NCI-H2029 treated with DMSO at 0.1 percent for 48 hours (cell line): Measurements from ENCODE around the gene IL16.
"Not testable (repeated sequence)": the region's sequence is repeated elsewhere in the genome, so short reads cannot be mapped to it uniquely, and the experiment has no call there.

Experiments used
- DNase-seq: peaks from one replicate; lab custom pipeline; 2025; lab: John Stamatoyannopoulos, UW

The IL16 gene

DNA sequence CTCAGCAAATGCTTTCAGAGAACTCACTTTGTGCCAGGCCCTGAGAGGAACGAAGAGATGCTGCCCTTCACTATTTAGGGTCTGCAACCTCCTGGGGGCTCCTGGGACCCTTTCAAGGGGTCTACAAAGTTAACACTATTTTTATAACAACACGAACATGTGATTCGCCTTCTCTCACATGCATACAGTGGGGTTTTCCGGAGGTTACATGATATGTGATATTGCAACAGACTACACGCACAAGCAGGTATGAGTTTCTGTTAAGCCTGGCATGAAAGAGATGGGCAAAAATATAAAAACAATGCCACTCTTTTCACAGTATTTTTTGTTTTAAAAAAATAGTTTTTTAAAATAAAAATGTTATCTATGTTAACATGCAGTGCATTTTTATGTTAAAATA lies 117.0 kb downstream of the IL16 start:
- no peak for DNase-seq

DNA sequence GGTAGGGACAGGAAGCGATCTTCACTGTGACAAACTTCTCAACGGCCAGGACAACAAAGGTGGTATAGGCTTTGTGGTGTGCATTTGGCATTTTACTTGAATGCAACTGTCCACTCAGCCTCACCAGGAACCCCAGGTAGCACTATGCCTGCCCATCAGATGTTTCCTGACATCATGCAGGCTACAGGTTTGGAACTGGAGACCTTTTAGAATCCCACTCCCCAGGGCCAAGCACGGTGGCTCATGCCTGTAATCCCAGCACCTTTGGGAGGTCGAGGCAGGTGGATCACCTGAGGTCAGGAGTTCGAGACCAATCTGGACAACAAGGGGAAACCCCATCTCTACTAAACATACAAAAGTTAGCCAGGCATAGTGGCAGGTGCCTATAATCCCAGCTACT lies 117.7 kb downstream of the IL16 start:
- DNase-seq, result no peak

DNA sequence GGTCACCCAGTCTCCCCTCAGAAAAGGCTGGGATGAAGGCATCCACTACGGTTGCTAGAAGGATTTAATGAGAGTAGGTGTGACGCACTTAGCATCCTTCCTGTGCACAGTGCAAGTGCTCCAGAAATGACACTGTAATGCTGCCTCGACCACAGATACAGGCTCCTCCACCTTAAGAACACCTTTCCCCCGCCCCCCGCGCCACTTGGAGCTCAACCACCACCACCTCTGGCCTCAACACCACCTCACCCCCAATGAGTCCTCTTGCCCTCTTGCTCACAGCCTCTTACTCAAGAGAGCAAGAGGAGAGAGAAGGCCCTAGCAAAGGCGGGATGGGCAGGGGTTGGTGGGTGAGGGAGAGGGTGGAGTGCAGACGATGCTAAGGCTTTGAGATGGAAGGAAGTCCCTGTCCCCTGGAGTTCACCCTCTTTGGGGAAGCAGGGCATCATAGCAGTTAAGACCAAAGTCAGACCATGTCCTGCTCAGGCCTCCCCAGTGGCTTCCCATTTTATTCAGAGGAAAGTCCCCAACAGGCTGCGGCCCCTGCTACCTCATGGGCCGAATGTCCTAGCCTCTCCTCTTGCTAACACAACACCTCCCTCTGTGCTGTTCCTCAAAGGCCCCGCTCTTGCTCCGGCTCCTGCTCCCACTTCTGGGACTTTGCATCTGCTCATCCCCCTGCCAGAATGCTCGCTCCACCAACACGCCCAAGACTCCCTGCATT lies 118.9 kb downstream of the IL16 start:
- DNase-seq, result no peak

DNA sequence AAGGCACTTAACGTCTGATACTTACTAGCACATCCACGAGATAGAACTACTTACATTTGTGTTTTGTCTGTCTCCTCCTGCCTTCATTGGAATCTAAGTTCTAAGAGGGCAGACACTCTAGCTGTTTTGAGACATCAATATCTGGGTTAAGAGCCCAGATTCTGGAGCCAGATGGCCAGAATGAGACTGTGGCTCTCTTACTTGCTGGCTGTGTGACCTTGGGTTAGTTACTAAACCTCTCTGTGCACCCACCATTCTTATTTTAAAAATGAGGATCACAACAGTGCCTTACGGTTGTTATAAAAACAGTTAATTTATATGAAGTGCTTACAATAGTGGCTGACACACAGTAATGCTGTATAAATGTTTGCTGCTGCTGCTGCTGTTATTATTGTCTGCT lies 119.6 kb downstream of the IL16 start:
- DNase-seq, result no peak

DNA sequence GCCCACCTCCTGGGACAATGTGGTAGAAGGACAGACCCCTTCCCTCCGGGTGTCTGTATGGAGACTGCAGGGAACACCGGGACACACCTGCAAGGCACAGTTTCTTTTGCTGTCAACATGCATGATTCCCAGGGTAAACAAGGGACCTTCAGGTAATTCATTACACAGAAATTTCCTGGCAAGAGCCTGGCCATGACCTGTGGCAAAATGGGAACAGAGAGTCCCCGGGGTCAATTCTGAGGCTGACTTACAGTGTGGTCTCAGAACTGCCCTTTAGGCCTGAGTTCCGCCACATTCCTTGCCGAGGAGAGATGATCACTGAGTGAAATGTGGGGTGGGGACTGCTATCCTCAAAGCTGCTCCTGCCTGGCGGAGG lies 121.0 kb downstream of the IL16 start:
- DNase-seq, result no peak

DNA sequence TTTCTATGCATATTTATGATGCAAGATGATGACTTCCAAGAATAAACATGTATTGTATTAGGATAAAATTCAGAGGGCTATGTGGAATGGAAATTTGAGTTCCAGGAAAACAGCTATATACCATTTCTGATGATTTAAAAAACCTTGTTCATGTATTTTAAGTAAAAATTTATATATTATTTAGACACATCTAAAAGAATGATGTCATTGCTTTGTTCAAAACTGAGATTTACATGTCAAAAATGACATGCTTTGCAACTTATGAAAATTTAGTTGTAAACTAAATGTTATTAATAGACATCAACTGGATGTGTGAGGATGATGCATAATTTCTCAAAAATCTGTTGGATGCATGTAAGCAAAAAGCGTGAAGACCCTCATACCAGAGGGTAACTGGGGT lies 125.0 kb downstream of the IL16 start:
- DNase-seq, result no peak

DNA sequence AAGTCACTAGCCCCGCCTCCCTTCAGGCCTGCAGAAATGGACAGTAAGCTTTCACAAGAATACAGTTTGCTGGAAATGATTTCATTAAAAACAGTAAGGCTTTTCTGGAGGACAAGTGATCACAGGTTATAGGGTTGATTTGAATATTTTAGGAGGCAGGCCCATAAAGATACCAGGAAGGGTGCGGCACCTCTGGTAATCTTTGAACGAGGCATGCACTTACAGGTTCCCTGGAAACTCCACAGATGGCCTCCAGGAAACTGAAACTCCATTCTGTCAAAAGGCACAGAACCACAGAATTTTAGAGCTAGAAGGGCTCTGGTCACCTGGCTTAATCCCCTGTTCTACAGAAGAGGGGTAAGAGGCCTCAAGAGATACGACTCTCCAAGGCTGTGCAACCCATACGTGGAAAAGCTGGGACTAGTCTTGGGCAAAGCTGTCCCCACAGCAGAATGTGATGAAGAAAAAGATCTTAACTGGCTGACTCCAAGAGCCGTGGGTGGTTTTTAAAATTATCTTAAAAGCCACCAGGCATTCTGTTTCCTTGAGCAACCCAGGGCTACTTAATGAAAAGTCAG lies 126.1 kb downstream of the IL16 start:
- DNase-seq, result no peak

DNA sequence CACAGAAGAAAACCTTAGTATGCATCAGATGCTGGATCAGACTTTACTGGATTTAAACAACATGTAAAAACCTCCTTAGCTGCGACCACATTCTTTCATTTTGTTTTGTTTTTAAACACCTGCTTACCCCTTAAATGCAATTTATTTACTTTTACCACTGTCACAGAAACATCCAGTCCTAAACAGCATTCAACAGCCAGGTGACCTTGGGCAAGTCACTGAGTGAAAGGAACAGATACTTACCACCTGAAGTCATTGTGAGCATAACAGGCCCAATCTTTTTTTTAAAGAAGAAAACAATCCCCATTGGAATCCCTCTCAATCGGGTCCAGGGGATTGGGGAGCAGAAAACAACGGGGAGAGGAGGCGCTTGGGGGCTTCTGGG lies 126.9 kb downstream of the IL16 start:
- DNase-seq, result no peak

DNA sequence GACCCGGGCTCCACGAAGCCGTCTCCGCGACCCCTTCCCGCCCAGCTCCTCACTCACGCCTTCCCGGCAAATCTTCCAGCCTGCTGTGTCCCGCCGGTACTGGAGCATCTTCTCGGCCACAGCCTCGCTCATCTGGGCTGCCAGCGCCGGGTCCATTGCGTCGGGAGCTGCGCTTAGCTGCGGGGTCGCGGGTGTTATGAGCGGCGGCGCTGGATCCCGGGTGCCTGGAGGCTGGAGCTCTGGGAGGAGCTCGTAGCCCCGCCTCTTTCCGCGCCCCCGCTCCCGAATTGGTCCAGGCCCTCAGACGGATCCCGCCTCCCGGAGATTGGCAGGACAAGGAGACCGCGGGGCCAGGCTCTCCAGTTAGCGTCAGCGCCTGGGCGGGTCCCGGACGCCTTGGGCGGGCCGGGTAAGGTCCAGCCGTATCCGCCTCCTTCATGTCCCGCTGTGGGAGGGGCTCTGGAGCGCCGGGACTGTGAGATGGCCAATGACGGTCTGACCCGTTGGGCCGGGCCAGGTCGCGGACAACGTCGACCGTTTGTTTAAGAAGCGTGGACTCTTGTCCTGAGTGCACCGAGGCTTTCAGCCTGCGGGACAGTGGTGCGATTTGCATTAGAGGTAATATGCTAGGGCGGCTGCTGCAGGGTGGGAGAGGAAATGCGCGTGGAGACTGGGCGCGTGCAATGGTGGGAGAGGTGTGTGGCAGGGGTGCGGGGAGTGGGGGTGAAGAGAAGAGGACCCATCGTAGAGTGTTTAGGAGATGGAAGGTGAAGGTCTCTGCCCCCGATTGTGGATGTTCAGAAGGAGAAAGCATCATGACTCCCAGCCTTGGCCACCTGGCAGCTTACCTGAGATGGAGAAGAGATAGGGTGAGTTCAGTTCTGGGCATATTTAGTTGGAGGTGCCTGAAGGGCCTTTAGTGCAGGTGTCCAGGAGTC lies 127.5 kb downstream of the IL16 start, which contains the start of gene STARD5:
Gene STARD5, minus strand, starts transcription at position 198 of the 938 bp plus-strand sequence. Its CDS starts 42 bp downstream, at position 156.
- peak; percentile 51 for DNase-seq

DNA sequence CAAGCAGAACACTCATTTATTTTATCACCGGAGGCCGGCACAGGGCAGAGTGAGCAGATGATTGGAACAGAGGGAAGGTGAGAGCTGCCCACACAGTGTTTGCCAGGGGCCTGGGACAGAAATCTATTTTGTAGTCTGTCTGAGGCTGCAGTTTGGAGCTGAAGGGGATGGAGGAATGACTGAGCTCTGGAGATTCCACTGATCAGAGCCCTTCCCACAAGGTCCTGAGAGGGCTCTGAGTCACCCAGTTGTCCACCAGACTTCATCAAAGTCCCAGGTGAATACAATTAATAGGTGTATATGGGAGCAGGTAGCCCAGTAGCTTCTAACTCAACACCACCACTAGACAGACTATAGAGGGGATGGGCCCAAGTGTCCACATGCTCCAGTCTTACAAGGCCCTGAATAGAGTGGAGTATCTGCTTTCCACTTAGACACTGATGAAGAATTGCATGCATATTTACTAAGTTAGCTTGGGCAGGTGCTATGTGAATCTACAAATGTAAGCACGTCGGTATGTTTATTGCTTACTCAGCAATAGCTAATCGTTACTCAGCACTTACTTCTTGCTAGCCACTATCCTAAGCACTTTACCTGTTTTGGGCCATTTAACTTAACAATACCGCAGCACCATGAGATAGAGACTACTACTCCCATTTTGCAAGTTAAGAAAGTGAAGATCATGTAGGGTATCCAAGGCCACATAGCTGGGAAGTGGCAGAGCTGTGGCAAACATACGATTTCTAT lies 130.0 kb downstream of the IL16 start:
- no peak for DNase-seq

DNA sequence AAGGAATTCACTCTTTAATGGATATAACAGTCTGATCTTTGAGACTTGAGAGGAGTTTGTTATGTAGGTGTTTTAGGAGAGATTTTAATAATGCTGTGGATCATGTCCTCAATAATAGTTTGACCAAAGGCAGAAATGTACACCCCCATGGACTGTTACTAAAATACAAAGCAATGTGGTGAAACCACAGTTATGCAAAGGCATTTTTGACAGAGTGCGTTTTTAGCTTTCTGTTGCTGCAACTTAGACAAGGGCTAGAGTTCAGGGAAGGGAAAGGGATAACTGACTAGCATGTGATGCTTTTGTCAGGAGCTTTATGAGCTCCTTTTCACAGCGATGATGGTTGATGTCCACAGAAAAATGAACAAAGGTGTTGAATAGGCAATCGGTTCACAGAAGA lies 130.8 kb downstream of the IL16 start:
- DNase-seq, result no peak

DNA sequence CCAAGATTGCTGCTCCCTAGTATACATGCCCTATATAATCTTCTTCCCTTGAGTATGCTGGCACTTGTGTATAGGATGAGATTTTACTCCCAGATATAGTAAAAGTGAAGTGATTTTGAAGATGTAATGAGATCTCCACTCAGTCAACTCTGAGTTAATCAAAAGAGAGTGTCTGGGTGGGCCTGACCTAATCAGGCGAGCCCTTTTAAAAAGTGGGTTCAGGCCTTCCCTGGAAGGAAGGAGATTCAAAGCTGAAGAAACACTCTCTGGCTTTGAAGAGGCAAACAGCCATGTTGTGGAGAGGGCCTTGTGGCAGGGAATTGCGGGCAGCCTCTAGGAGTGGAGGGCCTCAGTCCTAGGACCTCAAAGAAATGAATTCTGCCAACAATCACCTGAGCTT lies 132.8 kb downstream of the IL16 start:
- DNase-seq, result no peak

DNA sequence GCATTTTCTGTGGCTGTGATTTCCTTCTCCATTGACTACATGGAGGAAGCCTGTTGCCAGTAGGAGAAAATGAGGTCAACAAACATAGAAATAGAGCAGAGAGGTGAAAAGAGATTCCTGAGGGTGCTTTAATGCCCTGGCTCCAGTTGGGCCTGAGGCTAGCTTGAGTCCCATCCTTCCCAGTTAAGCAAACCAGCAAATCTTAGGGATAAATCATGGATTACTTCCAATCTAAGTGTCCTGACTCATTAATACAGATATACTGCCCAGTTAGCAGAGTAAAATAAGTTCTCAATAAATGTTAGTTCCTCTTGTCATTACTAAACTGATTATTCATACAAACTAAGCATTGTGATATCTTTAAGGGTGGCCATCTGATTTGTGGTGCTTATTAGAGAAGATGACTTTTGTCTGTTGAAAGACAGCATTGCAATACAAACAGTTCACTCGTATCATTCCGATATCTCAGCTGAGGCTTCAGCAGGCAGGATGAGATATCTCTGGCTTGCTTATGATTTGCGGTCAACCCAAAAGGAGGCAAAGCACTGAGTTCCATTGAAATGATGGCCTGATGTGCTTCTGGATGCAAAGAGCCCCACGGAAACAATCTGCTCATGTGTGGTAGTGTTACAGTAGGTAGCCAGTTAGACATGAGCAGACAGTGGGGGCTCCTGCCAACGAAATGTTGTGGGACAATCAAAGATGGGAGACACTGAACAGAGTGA lies 133.8 kb downstream of the IL16 start:
- no peak for DNase-seq

DNA sequence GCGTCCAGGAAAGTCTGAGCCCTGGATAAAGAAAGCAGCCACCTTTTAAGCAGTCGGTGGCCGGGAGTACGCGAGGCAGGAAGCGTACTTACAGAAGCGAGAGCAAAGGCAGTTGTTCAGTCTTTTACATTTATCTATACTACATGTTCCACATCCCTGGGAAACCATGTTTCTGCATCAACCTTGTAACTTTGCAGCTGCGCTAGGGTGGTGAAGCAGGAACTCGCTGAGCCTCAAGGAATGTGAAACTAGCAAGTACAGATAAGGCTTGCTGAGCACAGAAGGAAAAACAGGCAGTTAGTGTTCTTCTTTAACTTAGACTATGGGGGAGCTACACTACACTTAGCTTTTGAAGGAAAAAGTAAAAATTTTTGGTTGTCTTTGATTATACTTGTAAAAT lies 134.5 kb downstream of the IL16 start:
- DNase-seq, result not testable (repeated sequence)

DNA sequence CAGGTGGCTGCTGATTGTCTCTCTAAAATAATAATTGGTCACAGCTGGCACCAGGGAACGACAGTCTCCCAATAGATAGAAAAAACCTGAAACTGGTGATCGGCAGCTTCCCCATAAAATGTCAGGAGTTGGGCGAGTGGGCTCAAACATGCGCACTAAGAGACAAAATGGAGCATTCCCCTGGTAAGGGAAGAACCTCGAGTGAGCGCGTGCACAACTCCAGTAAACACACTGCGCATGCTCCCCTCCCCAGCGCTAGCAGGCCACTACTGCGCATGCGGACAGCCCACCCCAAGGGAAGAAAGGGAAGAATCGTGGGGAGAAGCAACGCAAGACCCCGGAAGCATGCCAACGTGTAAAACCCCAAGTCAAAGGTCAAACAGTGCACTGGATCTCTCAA lies 134.9 kb downstream of the IL16 start:
- no peak for DNase-seq

DNA sequence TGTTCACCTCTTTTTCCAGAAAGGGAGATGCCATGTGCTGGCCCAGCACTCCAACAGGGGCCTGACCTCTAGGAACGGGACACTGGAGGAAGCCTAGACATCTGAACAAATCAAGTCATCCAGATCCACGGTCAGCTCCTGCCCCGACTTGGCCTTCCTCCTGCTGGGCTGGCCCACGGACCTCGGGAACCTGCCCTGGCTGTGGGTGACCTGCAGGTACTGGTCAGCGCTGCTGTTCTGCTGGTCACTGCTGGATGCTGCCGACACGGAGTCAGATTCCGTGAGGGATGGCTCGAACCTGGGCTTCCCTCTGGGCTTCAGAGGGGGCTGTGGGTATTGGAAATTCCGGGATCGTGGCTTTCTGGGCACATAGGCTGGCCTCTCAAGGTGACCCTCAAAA lies 135.6 kb downstream of the IL16 start:
- no peak for DNase-seq

DNA sequence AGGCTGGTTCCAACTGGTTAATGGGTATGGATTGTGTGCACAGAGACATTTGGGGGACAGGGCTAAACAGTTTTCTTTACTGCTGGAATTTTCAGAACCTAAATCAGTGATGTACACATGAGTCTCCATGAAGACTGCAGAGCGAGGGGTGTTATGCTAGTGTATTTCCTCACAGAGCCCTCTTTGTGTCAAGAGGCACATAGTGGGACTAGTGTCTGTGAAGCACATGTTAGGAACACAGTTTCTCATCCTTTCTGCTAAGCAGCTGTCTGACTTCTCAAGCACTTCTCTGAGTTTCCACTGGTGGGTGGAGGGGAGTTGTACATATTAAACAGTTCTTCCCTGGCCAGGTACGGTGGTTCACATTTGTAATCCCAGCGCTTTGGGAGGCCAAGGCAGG lies 136.7 kb downstream of the IL16 start:
- DNase-seq, result no peak

DNA sequence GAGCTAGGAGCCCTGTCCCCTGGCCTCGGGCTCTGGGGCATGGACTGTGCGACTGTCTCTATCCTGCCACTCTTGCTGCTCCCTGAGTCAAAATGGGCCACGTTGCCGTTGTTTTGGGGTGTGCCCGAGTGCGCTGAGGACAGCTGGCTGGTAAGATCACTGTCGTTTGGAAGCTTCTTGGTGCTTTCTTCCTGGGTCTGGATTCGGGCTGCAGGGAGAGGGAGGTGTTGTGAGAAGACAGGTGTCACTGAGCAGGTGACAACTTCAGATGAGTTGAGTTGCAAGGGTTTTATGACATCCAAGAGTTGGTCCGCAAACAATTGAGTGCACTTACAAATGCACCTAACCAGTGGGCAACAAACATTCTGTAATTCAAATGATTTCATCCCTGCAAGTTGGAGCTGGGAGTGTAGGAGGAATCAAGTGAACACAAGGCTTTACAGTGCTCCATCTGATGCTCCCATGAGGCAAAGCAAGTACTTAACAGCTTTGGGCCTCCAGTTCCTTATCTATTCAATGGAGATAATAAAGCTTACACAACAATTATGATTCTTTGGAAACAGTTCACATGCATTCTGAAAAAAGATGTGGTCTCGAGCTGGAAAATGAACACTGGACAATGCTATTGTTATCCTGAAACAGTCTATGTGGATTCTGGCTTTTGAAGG lies 138.2 kb downstream of the IL16 start:
- no peak for DNase-seq

DNA sequence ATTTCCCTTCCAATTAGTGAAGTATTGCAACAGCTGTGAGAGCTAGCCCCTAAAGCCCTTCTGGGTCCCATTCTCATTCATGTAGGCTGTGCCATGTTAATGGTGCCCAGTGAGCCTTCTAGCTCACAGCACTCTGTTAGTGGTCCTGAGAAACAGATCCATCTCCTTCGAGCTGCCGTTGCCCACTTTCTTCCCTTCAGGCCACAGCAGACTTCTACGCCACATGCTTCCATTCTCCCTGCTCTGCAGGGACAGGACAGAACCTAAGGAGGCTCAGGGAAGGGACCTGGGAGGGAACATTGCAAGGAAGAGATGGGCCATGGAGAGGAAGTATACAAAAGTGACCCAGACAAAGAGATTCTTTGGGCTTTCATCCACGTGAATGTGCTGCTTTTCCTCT lies 139.0 kb downstream of the IL16 start:
- no peak for DNase-seq

DNA sequence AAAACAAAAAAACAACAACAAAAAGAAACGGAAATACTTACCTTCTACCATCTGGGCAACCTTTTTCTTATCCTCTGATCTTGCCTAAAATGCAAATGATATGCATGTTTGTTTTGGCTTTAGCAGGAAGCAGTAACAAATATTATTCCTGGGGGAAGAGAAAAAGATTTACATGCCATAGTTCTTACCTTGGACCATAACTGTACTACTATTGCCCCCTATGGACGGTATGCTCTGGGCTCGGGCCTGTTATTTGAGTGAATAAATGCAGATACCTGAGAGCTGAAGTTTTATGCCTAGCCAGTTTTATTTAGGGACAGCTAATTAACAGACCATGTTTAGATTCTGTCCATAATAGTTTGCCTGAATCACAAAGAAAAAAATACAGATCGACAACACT lies 139.9 kb downstream of the IL16 start:
- DNase-seq, result no peak

DNA sequence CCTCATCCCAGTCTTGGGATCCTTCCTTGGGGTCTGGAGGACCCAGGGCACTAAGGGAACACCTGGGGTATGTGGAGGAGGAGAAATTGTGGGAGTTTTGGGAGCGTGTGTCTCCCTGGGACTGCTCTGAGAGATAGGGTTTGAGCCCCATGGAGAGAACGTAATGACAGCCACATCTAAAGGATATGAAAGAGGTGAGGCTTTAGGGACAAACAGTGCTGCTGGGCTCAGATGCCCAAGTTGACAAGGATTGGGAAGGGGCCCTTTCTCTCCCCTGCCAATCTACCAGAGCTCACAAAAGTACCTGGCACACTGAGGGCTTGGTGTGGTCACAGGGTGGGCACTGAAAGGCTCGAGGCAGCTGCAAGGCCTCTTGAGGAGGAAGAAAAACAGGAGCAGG lies 140.6 kb downstream of the IL16 start:
- no peak for DNase-seq
